Gastroesophageal sphincter (tissue), 3 donors: Measurements from ENCODE around the gene KAZALD1.

Experiments
- CTCF ChIP-seq, 4 experiments: fragments of 200-600 bp in 2 of 4; fragments of 450-650 bp in 2 of 4; sonication (generic) in 1 of 4; IDR thresholded peaks; one replicate each; pipeline ENCODE4 v1.5.1; 2017 to 2019; ENCODE audit warnings: antibody characterized with exemption in 4 of 4, mild to moderate bottlenecking in 2 of 4, moderate library complexity in 2 of 4
- EP300 ChIP-seq: sonication (generic); formaldehyde crosslinking; IDR thresholded peaks from one replicate; pipeline ENCODE4 v1.6.1; 2017; ENCODE audit warnings: antibody characterized with exemption, mild to moderate bottlenecking
- POLR2A ChIP-seq, 2 donors: fragments of 450-650 bp; IDR thresholded peaks; one replicate each; pipeline ENCODE4 v1.6.1; 2017; ENCODE audit warnings: antibody characterized with exemption in 2 of 2, mild to moderate bottlenecking in 2 of 2, moderate library complexity in 1 of 2
- POLR2AphosphoS5 ChIP-seq: sonication (generic); formaldehyde crosslinking; IDR thresholded peaks from one replicate; pipeline ENCODE4 v1.6.1; 2017; ENCODE audit warnings: antibody characterized with exemption

- TF ChIP-seq POLR2AphosphoS5 (peak; percentile 14), EP300 (no peak), CTCF (IDR thresholded peaks at IDR 0.05) (no peak), POLR2A (IDR thresholded peaks at IDR 0.05) (peak in 1 of 2 donors; percentile 42)
Observed at GRCh38 chr10:101031796-101032636, 29.8 kb upstream of the KAZALD1 start.
